Right atrium auricular region (tissue), 2 donors: ENCODE results near the gene PDLIM7. TPM values are rescaled to one million over a fixed set of nuclear protein-coding genes. Genes with fewer than 3 reads are reported as not detected.
A peak's percentile ranks its signal among the peaks of the same experiment; 100 is the strongest.
"Not testable (repeated sequence)": the region's sequence is repeated elsewhere in the genome, so short reads cannot be mapped to it uniquely, and the experiment has no call there.

Experiments
- DNase-seq: peaks from one replicate; pipeline ENCODE4 v3.0.0-alpha.2; 2019; ENCODE audit warnings: low spot score
- H3K27ac ChIP-seq, 2 donors: fragments of 200-600 bp; sonication (generic); 1 replicate in 1 of 2; 2 replicates in 1 of 2; pipeline ENCODE4 v1.5.1; 2016 to 2019
- H3K27me3 ChIP-seq, 2 donors: fragments of 200-600 bp; sonication (generic); one replicate each; pipeline versions ENCODE4 v1.5.1 to v1.6.0; 2017 to 2019
- H3K36me3 ChIP-seq: fragments of 200-600 bp; sonication (generic); one replicate; pipeline ENCODE4 v1.5.1; 2016
- H3K4me1 ChIP-seq, 2 donors: fragments of 200-600 bp; sonication (generic); one replicate each; pipeline versions ENCODE4 v1.5.1 to v1.6.0; 2017 to 2019
- H3K4me3 ChIP-seq, 2 donors: fragments of 200-600 bp; sonication (generic); 1 replicate in 1 of 2; 2 replicates in 1 of 2; pipeline ENCODE4 v1.5.1; 2017 to 2019; ENCODE audit warnings: mild to moderate bottlenecking in 1 of 2, moderate library complexity in 1 of 2
- H3K9me3 ChIP-seq, 2 donors: fragments of 200-600 bp; sonication (generic); one replicate each; pipeline ENCODE4 v1.5.1; 2019
- CTCF ChIP-seq, 2 donors: fragments of 200-600 bp; sonication (generic); IDR thresholded peaks; one replicate each; pipeline ENCODE4 v1.5.1; 2019; ENCODE audit warnings: antibody characterized with exemption in 2 of 2
- total RNA-seq, 2 donors: library from RNA; depleted of rRNA; stranded (reverse); fragments of >200 nt; gene quantifications; one replicate each; pipeline ENCODE4 v1.1.0, GENCODE V29; 2016

Gene PDLIM7
- total RNA-seq, 2 donors from 2014 or later = 45.8 to 56.0 TPM

- peak overlapping the region; percentile 40 to 76 for H3K27ac ChIP-seq
- H3K4me1 ChIP-seq = peaks cover 0 to 59% of the 10 kb centered on the region in 2 donors
- H3K9me3 ChIP-seq = no peaks in the 10 kb centered on the region
- no peak for TF ChIP-seq CTCF (IDR thresholded peaks at IDR 0.05)
- no peak for DNase-seq
- H3K27me3 ChIP-seq = no peaks in the 10 kb centered on the region
- no peak overlapping the region for H3K4me3 ChIP-seq
- H3K36me3 ChIP-seq = peaks cover 24% of the 10 kb centered on the region
Observed at GRCh38 chr5:177539411-177539810, 42.0 kb upstream of the PDLIM7 start.

GRCh38 chr5:177538876-177539275, 41.5 kb upstream of the PDLIM7 start:
- Histone ChIP-seq H3K27me3 (no peaks in the 10 kb centered on the region), H3K36me3 (peaks cover 25% of the 10 kb centered on the region), H3K27ac (peak overlapping the region; percentile 40 to 76), H3K9me3 (no peaks in the 10 kb centered on the region), H3K4me1 (peaks cover 0 to 56% of the 10 kb centered on the region in 2 donors), H3K4me3 (no peak overlapping the region)
- no peak for TF ChIP-seq CTCF (IDR thresholded peaks at IDR 0.05)
- no peak for DNase-seq

GRCh38 chr5:177537389-177538361, 40.3 kb upstream of the PDLIM7 start:
- no peak for TF ChIP-seq CTCF (IDR thresholded peaks at IDR 0.05)
- Histone ChIP-seq H3K4me1 (peaks cover 0 to 44% of the 10 kb centered on the region in 2 donors), H3K27me3 (no peaks in the 10 kb centered on the region), H3K27ac (peak overlapping the region; percentile 40 to 76), H3K36me3 (peaks cover 32% of the 10 kb centered on the region), H3K9me3 (no peaks in the 10 kb centered on the region), H3K4me3 (no peak overlapping the region)
- no peak for DNase-seq

GRCh38 chr5:177536386-177536785, 39.0 kb upstream of the PDLIM7 start:
- Histone ChIP-seq H3K36me3 (peaks cover 45% of the 10 kb centered on the region), H3K4me1 (peaks cover 0 to 42% of the 10 kb centered on the region in 2 donors), H3K27me3 (no peaks in the 10 kb centered on the region), H3K4me3 (no peak overlapping the region), H3K27ac (peak overlapping the region; percentile 40 to 76), H3K9me3 (no peaks in the 10 kb centered on the region)
- TF ChIP-seq CTCF (IDR thresholded peaks at IDR 0.05) = no peak
- no peak for DNase-seq

- no peak for TF ChIP-seq CTCF (IDR thresholded peaks at IDR 0.05)
- Histone ChIP-seq H3K27ac (no peak overlapping the region), H3K36me3 (peaks cover 57% of the 10 kb centered on the region), H3K27me3 (no peaks in the 10 kb centered on the region), H3K4me3 (no peak overlapping the region), H3K9me3 (no peaks in the 10 kb centered on the region), H3K4me1 (peaks cover 0 to 48% of the 10 kb centered on the region in 2 donors)
- no peak for DNase-seq
Observed at GRCh38 chr5:177535125-177535524, 37.7 kb upstream of the PDLIM7 start.

GRCh38 chr5:177534433-177534832, 37.0 kb upstream of the PDLIM7 start:
- H3K27me3 ChIP-seq, H3K9me3 ChIP-seq, H3K4me3 ChIP-seq, H3K27ac ChIP-seq, DNase-seq: not testable (repeated sequence)
- Histone ChIP-seq H3K36me3 (peaks cover 64% of the 10 kb centered on the region), H3K4me1 (peaks cover 0 to 48% of the 10 kb centered on the region in 2 donors)
